GM18505 (cell line): ENCODE measurements around the gene ETV6.

Source experiments
- ATAC-seq: cut with Tn5 transposase; IDR thresholded peaks from one replicate; pipeline ENCODE4 v1.9.1; 2021; ENCODE audit not compliant: unreplicated experiment
- POLR2A ChIP-seq: IDR thresholded peaks from 4 replicates; pipeline ENCODE4 v1.6.1; 2011; ENCODE audit warnings: borderline replicate concordance; ENCODE audit not compliant: insufficient read depth, insufficient read length; ENCODE audit errors: extremely low read depth

Gene ETV6

DNA sequence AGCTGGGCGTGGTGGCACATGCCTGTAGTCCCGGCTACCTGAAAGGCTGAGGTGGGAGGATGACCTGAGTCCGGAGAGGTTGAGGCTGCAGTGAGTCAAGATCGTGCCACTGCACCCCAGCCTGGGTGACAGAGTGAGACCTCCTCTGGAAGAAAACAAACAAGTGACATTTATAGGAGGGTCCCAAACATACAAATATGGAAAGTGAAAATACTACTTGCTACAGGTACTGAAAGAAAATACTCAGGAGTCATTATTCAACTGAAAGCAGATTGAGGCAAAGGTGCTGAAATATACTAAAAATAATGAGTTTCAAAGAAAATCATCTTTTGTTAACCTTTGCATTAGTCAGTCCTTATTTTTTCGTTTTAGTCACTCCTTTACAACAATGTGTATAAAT, 53.5 kb downstream of the ETV6 start:
- TF ChIP-seq POLR2A: no peak
- ATAC-seq: no peak

DNA sequence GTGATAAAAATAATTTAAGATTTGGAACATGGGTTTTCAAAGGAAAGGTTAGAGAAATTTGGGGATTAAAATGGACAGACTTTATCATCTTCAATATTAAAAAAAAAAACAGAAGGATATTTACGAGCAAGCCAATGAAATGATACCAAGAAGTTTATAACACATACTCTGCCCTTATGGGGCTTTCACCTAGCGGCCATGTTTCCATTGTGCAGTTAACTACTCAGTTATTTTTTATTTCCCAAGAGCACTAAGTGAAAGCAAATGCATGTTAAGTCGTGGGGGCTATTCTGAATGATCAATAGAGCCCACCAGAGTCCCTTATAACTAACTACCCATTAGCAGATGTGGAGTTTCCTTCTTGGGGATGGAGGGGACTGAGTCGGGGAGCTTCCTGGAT, 53.9 kb downstream of the ETV6 start:
- TF ChIP-seq POLR2A: no peak
- ATAC-seq: no peak

DNA sequence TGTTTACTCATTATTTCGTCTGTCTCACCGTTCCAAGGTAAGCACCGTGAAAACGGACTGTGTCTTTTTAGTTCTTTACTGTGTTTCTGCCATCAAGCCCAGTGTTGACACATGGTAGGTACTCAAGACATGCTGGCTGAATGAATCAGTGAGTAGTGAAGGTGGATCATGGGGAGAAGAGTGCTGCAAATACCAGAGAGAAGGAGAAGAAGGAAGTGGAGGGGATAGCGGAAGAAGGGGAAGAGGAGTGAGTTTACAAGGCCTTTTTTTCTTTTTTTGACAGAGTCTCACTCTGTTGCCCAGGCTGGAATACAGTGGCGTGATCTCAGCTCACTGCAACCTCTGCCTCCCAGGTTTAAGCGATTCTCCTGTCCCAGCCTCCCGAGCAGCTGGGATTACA, 54.6 kb downstream of the ETV6 start:
- no peak for TF ChIP-seq POLR2A
- ATAC-seq: no peak

DNA sequence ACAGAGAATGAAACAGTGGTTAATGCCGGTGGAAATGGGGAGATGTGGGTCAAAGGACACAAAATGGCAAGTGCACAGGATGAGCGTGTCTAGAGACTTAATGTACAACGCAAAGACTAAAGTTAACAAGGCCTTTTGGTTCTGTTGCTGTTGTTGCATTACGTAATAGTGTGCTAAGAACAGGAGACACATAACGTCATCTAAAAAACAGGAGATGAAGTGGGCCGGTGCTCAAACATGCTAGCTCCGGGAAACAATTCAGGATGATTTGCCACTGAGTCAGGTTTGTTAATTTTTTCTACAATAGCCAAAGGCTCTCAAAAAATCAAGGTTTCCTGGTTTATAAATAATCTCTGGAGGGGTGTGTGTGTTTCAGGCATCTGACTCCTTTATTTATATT, 55.5 kb downstream of the ETV6 start:
- no peak for ATAC-seq
- no peak for TF ChIP-seq POLR2A

DNA sequence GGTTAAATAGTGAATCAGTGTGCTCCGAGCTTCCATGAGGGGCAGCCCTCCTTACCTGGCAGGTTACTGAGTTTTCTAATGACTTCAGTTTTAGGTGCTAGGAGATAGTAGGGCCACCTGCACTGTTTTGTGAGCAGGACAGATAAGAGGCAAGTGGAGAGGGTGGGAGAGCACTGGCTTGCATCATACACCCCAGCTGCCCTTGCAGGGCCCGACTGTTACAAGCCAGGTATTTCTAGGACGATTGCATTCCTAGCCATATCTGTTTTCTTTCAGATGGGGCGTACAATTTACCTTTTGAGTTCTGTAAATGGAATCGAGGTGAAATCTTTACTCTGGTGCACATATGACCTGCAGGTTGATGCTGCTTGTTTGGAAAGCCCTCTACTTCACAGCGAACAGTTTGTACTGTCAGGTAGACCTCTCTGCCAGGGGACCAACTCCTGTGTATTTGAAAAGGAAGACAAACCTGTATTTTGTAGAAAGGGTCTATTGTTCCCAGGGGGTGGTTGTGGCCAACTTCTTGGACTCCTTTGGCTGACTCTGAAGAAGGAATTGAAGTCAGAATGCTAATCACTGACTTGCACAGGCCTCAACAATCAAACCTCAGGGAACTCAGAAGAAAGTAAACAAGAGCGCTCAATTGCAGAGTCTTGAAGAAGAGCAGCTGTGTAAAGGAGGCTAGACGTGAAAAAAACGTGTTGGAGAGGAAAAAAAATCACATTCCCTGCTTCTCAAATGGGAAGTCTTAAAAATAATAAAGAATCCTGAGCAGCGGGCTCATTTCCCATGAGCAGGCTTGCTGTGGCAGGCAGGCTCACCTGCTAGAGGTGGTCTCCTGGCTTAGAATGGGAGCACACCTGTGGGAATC, 57.3 kb downstream of the ETV6 start:
- TF ChIP-seq POLR2A: no peak
- ATAC-seq: no peak

DNA sequence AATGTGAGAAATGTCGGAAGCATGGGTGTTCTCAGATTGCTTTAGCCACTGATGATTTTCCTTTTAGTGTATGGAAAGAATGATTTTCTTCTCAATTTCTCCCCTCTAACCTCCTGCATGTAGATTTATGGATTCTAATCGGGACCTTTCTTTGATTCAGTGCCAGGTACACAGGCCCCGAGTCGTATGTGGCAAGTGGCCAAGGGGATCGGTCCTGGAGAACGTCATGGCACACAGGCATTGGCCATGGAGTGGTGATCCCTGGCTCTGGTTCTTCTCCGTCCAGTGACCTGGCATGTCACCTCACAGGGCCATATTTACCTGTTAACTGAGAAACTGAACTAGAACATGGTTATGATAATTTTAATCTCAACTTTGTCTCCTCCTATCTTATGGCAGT, 58.1 kb downstream of the ETV6 start:
- no peak for TF ChIP-seq POLR2A
- ATAC-seq: no peak

DNA sequence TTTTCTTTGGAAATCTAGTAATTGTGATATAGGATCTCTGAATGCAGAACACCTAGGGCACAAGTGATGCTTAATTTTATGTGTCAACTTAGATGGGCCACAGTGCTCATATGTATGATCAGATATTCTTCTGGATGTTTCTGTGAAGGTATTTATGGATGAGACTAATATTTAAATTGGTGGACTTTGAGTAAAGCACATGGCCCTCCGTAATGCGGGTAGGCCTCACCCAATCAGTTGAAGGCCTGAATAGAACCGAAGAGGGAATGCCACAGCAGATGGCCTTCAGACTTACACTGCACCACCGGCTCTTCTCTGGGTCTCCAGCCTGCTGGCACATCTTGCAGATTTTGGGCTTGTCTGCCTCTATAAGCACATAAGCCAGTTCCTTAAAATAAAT, 60.0 kb downstream of the ETV6 start:
- no peak for TF ChIP-seq POLR2A

DNA sequence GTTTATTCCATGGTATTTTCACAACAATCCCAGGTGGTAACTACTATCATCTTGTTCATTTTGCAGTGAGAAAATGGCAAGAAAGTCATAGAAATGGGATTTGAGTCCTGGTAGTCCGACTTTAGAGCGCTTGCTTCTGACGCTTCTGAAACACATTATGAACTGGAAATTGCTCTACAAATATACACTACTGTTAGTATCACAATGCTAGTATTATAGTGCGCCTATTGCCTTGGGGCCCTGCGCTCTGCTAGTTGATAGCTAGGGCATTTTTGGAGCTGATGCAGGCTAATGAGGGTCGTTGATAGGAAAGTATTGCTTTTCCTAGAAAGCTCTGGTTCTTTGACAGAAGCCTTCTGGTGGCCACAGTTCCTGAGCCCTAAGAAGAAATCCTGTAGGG, 61.0 kb downstream of the ETV6 start:
- ATAC-seq: no peak
- TF ChIP-seq POLR2A: no peak

More for the DNA sequence above, 60.0 kb downstream of the ETV6 start:
- ATAC-seq: no peak

DNA sequence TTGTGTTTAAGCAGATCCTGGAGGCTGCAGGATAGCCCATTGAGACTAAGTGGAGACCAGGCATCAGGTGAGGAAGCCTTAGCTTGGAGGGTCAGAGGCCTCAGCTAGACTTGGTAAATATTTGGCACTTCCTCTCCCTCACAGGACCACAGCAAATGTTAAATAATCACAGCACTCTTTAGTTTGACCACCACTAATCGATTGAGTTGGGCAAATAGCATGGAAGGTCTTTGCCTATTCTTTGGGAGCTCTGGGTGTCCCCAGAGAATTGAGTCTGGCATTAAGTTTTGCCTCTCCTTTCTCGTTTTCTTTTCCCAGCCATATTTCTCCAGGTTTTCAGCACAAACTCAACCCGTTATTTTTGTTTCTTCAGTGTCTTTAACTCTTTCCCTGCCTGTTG, 61.4 kb downstream of the ETV6 start:
- ATAC-seq: no peak
- no peak for TF ChIP-seq POLR2A

DNA sequence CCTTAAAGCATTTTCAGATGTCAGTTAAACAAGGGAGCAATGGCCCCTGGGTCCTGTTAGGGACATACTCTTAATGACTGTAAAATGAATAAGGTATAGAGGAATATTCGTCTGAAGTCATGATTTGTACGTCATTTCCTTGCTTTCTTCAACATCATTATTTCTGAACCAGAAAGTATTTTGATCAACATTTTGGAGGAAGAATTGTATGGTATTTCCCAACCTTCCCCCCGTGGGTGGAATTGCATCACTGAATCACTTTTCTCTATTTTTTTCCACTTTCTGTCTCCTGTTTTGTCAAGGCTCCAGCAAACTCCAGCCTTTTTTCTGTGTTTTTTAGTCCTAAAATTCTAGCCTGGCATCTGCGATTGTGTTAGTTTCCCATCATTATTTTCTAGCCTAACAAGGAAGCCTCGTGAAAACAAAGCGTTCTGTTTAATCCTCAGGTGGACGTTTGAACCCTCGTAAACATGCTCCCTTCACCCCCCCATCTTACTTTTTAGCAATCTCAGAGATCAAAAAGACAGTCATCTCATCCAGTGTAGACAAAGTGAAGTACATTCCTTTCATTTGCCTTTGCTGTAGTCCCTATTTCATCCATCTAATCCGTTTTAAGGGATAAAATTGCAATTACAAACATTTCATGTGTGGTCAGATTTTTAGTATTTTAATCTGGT, 62.3 kb downstream of the ETV6 start:
- TF ChIP-seq POLR2A: no peak
- no peak for ATAC-seq

DNA sequence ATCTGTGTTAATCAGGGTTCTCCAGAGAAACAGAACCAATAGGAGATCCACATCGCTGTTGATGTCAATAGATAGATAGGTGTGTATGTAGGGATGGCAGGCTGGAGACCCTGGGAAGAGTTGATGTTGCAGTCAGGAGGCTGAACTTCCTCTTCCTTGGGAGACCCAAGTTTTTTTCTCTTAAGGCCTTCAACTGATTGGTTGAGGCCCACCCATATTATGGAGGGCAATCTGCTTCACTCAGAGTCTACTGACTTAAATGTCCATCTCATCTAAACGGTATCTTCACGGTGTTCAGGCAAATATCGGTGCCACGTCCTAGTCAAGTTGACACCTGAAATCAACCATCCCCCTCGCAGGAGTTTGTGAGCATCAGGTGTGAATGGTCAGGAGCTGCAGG, 63.0 kb downstream of the ETV6 start:
- TF ChIP-seq POLR2A: no peak
- no peak for ATAC-seq

DNA sequence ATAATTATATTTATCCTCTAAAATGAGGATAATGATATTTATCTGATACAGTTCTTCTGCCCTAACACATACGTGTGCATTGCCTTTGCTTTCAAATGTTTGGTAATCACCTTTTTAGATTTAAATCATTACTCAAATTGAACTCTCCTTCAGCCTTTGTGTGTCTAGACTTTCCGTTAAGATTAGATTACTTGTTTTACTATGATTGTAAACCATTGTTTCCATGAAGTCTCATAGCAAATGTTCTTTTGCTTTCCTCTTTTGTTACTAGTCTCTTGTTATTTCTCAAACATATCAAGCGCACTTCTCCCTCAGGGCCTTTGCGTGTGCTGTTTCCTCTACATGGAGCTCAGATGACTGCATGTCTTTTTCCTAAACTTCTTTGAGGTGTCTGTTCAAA, 63.7 kb downstream of the ETV6 start:
- no peak for TF ChIP-seq POLR2A
- ATAC-seq: no peak

DNA sequence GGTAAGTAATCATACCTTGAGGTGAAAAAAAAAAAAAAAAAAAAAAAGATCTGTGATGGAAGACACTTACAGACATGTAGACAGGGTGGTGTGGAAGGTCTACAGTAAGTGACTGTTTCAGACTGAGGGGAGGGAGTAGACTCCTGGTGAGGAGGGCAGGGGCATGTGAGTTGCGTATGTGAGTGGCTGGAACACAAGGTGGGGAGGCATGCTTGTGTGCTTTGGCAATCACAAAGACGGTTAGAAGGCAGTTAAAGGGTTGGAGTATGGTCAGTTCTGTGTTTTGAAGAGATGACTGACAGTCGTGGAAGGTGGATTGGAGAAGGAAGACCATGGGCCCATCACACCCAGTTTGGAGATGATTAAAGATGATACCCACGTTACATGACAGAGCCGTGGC, 65.2 kb downstream of the ETV6 start:
- TF ChIP-seq POLR2A: no peak
- ATAC-seq: no peak

DNA sequence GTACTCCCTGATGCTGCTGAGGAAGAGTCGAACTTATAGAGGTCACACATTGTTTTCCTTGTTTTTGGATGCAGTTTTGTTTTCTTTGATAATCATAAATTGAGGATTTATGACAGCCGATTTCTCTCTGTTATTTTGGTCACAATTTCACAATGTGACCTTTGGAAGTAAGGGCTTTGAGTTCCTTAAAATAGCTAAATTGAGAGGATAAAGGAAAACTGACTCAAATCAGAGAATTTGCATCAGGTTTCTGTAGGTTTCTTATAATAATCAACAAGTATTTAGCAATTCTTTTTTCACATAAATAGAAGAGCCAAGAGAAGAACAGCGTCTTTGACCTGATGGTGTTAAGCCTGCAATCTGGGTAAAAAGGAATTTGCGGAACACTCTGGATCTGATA, 66.1 kb downstream of the ETV6 start:
- TF ChIP-seq POLR2A: no peak
- no peak for ATAC-seq
